GM23338 (cell line): ENCODE data around the gene ZNF91.

ENCODE experiments used
- CTCF ChIP-seq, 2 experiments: fragments of 200-600 bp in 1 of 2; sonication (generic) in 1 of 2; conservative IDR thresholded peaks; 2 replicates each; pipeline versions ENCODE4 v1.5.1 to v1.6.1; 2016 to 2017; ENCODE audit warnings: antibody characterized with exemption in 2 of 2, low read depth in 2 of 2, mild to moderate bottlenecking in 2 of 2, moderate library complexity in 1 of 2
- EZH2 ChIP-seq: fragments of 200-600 bp; sonication (generic); IDR thresholded peaks from one replicate; pipeline ENCODE4 v1.8.0; 2017; ENCODE audit warnings: antibody characterized with exemption, mild to moderate bottlenecking, low read depth; ENCODE audit not compliant: unreplicated experiment
- POLR2AphosphoS5 ChIP-seq: IDR thresholded peaks from 2 replicates; pipeline ENCODE4 v1.6.1; 2016; ENCODE audit warnings: antibody characterized with exemption, low read depth
- REST ChIP-seq: IDR thresholded peaks from one replicate; pipeline ENCODE4 v1.6.1; 2018; ENCODE audit warnings: antibody characterized with exemption; ENCODE audit not compliant: unreplicated experiment
- ZNF114 ChIP-seq: fragments of 250-450 bp; sonication (Bioruptor Pico); IDR thresholded peaks from 2 replicates; pipeline ENCODE4 v1.5.0; 2020; ENCODE audit warnings: mild to moderate bottlenecking, moderate library complexity

- TF ChIP-seq CTCF (conservative IDR thresholded peaks at IDR 0.05; ENCODE audit: low read depth in 2 of 2) (no peak), EZH2 (no peak), ZNF114 (CRISPR knock-in tag) (no peak), POLR2AphosphoS5 (no peak), REST (no peak)
Measured at GRCh38 chr19:23399443-23399842, 4.2 kb upstream of the ZNF91 start.
